MM.1S (cell line): ENCODE measurements around the gene CENPF.

ENCODE experiments used
- DNase-seq: peaks from one replicate; pipeline ENCODE4 v3.0.0-alpha.2; 2015
- H2AFZ ChIP-seq: fragments of 300-600 bp; sonication (generic); 2 replicates; pipeline ENCODE4 v1.6.0; 2016; ENCODE audit warnings: antibody characterized with exemption, low read length
- H3F3A ChIP-seq: fragments of 300-600 bp; sonication (generic); 2 replicates; pipeline ENCODE4 v1.6.1; 2016; ENCODE audit warnings: mild to moderate bottlenecking, antibody characterized with exemption, low read length, moderate library complexity, mixed read lengths; ENCODE audit not compliant: insufficient read depth
- H3K27ac ChIP-seq: fragments of 300-600 bp; sonication (generic); 2 replicates; pipeline ENCODE4 v1.5.1; 2016; ENCODE audit warnings: mild to moderate bottlenecking, low read length
- H3K27me3 ChIP-seq: fragments of 300-600 bp; sonication (generic); replicated peaks from 2 replicates; pipeline ENCODE4 v1.6.0; 2016; ENCODE audit warnings: low read length; ENCODE audit not compliant: insufficient read depth
- H3K36me3 ChIP-seq: fragments of 300-600 bp; sonication (generic); replicated peaks from 2 replicates; pipeline ENCODE4 v1.6.1; 2016; ENCODE audit warnings: mild to moderate bottlenecking, low read length, mixed read lengths; ENCODE audit not compliant: insufficient read depth
- H3K4me1 ChIP-seq: fragments of 300-600 bp; sonication (generic); 2 replicates; pipeline ENCODE4 v1.6.1; 2016; ENCODE audit warnings: low read length, mixed read lengths
- H3K4me2 ChIP-seq: fragments of 300-600 bp; sonication (generic); 2 replicates; pipeline ENCODE4 v1.6.0; 2016; ENCODE audit warnings: low read depth, low read length
- H3K4me3 ChIP-seq: fragments of 300-600 bp; sonication (generic); 2 replicates; pipeline ENCODE4 v1.5.1; 2016; ENCODE audit warnings: low read length, mixed read lengths
- H3K79me2 ChIP-seq: fragments of 300-600 bp; sonication (generic); 2 replicates; pipeline ENCODE4 v1.6.1; 2016; ENCODE audit warnings: mixed run types, low read length, mixed read lengths
- H3K9ac ChIP-seq: fragments of 300-600 bp; sonication (generic); 2 replicates; pipeline ENCODE4 v1.6.1; 2016; ENCODE audit warnings: low read length, mixed read lengths
- H3K9me2 ChIP-seq: fragments of 300-600 bp; sonication (generic); replicated peaks from 2 replicates; pipeline ENCODE4 v1.6.1; 2016; ENCODE audit warnings: mild to moderate bottlenecking, low read length, mixed read lengths; ENCODE audit not compliant: insufficient read depth
- H3K9me3 ChIP-seq: fragments of 300-600 bp; sonication (generic); replicated peaks from 2 replicates; pipeline ENCODE4 v1.6.1; 2016; ENCODE audit warnings: mild to moderate bottlenecking, low read length, mixed read lengths; ENCODE audit not compliant: insufficient read depth
- H4K20me1 ChIP-seq: fragments of 300-600 bp; sonication (generic); 2 replicates; pipeline ENCODE4 v1.6.1; 2016; ENCODE audit warnings: mild to moderate bottlenecking, low read length, moderate library complexity, mixed read lengths; ENCODE audit not compliant: insufficient read depth
- CTCF ChIP-seq: fragments of 300-600 bp; sonication (generic); IDR thresholded peaks from 2 replicates; pipeline ENCODE4 v1.5.1; 2016; ENCODE audit warnings: antibody characterized with exemption, low read length, mixed read lengths
- EZH2 ChIP-seq: fragments of 300-600 bp; sonication (generic); optimal IDR thresholded peaks from 2 replicates; pipeline ENCODE3; 2017; ENCODE audit warnings: low read depth, mild to moderate bottlenecking, antibody characterized with exemption, low read length, mixed read lengths
- EZH2phosphoT487 ChIP-seq: fragments of 300-600 bp; sonication (generic); IDR thresholded peaks from 2 replicates; pipeline ENCODE4 v1.6.1; 2018; ENCODE audit warnings: antibody characterized with exemption, low read length

Gene CENPF

GRCh38 chr1:214640431-214641213, 37.6 kb downstream of the CENPF start:
- TF ChIP-seq CTCF (no peak), EZH2 (no peak), EZH2phosphoT487 (no peak)
- Histone ChIP-seq H3F3A (no peaks in the 10 kb centered on the region), H3K27me3 (no peaks in the 10 kb centered on the region), H2AFZ (no peak overlapping the region), H3K9me3 (no peaks in the 10 kb centered on the region), H4K20me1 (no peaks in the 10 kb centered on the region), H3K36me3 (peaks cover 53% of the 10 kb centered on the region), H3K9ac (no peak overlapping the region), H3K27ac (no peak overlapping the region), H3K4me3 (no peak overlapping the region), H3K9me2 (no peaks in the 10 kb centered on the region), H3K4me1 (no peaks in the 10 kb centered on the region), H3K79me2 (no peaks in the 10 kb centered on the region), H3K4me2 (no peak overlapping the region)
- no peak for DNase-seq

GRCh38 chr1:214641214-214641895, 38.4 kb downstream of the CENPF start:
- H3K4me3 ChIP-seq: no peak overlapping the region
- no peak overlapping the region for H3K4me2 ChIP-seq
- no peak overlapping the region for H2AFZ ChIP-seq

GRCh38 chr1:214643030-214643429, 40.0 kb downstream of the CENPF start:
- TF ChIP-seq EZH2phosphoT487: no peak
- TF ChIP-seq CTCF: no peak
- TF ChIP-seq EZH2: no peak
- Histone ChIP-seq H3K27ac (no peak overlapping the region), H3K79me2 (no peaks in the 10 kb centered on the region), H3K9me3 (no peaks in the 10 kb centered on the region), H3K36me3 (peaks cover 45% of the 10 kb centered on the region), H2AFZ (no peak overlapping the region), H4K20me1 (no peaks in the 10 kb centered on the region), H3K27me3 (no peaks in the 10 kb centered on the region), H3K4me2 (no peak overlapping the region), H3K9me2 (no peaks in the 10 kb centered on the region), H3K9ac (no peak overlapping the region), H3F3A (no peaks in the 10 kb centered on the region), H3K4me3 (no peak overlapping the region), H3K4me1 (no peaks in the 10 kb centered on the region)
- no peak for DNase-seq

More at GRCh38 chr1:214641214-214641895, 38.4 kb downstream of the CENPF start:
- Histone ChIP-seq H3K79me2 (no peaks in the 10 kb centered on the region), H3K9ac (no peak overlapping the region), H3K9me2 (no peaks in the 10 kb centered on the region), H3K9me3 (no peaks in the 10 kb centered on the region), H3K36me3 (peaks cover 55% of the 10 kb centered on the region), H3K27ac (no peak overlapping the region), H4K20me1 (no peaks in the 10 kb centered on the region), H3K4me1 (no peaks in the 10 kb centered on the region), H3F3A (no peaks in the 10 kb centered on the region), H3K27me3 (no peaks in the 10 kb centered on the region)
- no peak for TF ChIP-seq CTCF
- TF ChIP-seq EZH2phosphoT487: no peak
- TF ChIP-seq EZH2: no peak
- DNase-seq: no peak
